HG02970 (cell line): ENCODE results near the gene COL5A2.

Experiments
- ATAC-seq: cut with Tn5 transposase; IDR thresholded peaks from one replicate; pipeline ENCODE4 v1.9.1; 2021; ENCODE audit warnings: mild to moderate bottlenecking, moderate library complexity, moderate number of reproducible peaks; ENCODE audit not compliant: unreplicated experiment, low FRiP score

COL5A2 gene

GRCh38 chr2:189111063-189111715 lies 68.4 kb downstream of the COL5A2 start:
- ATAC-seq = no peak

DNA sequence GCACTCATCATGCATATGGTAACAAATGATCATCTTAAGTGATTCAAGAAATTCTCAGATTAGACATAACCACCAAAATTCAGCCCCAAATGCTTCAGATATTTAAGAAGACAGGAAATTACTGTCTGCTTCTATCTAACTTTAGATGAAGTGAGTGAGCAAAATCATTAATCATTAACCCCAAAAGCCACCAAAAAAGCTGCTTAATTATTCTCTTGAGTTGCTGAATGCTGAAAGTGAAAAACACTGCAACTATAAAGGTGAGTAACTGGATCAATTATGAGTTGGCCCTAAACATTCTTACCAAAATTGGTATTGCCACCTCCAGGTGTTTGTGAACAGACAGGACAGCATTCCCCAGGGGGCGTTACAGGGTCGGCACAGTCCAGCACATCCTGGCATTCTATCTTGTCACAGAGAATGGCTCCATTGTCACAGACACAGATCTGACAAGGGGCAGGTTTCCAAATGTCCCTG lies 69.6 kb downstream of the COL5A2 start:
- peak; percentile 95 for ATAC-seq

DNA sequence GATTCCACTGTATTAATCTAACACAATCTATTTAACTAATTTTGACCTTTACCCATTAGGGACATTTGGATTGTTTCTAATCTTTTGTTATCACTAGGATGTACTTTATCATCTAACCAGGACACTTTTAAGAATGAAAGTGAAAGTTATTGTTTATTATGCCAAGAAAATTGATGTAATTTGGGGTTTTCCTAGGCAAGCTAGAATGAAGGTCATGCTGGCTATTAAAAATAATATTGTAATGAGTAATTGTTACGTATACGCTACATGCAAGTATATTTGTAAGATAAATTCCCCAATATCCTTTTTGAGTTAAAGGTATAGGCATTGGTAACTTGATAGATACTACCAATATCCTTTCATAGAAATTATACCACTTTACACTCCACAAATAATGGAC lies 74.6 kb downstream of the COL5A2 start:
- no peak for ATAC-seq

- ATAC-seq = no peak
These were observed 76.8 kb downstream of the COL5A2 start for GRCh38 chr2:189102735-189103134.

GRCh38 chr2:189097934-189098333 lies 81.6 kb downstream of the COL5A2 start:
- no peak for ATAC-seq

- no peak for ATAC-seq
These were observed 82.7 kb downstream of the COL5A2 start for GRCh38 chr2:189096769-189097447.

DNA sequence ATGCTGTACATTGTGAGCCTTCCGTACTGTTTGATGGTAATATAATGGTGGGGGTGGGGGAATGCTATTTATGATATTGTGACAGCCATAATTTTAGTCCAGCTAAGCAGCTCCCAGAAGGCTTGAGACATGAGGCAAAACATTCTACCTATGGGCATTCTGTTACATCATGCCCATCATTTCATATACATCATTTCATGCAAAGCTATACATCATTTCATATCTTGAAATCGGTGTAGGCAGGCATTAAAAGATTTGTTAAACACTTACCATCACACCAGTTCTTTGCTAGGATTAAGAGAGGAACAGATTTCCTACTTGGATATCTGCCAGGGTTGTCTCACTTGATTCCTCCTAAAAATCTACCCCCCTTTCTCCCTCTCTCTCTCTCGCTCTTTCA lies 84.5 kb downstream of the COL5A2 start:
- no peak for ATAC-seq

- ATAC-seq = no peak
These were observed 86.6 kb downstream of the COL5A2 start for GRCh38 chr2:189092936-189093335.

DNA sequence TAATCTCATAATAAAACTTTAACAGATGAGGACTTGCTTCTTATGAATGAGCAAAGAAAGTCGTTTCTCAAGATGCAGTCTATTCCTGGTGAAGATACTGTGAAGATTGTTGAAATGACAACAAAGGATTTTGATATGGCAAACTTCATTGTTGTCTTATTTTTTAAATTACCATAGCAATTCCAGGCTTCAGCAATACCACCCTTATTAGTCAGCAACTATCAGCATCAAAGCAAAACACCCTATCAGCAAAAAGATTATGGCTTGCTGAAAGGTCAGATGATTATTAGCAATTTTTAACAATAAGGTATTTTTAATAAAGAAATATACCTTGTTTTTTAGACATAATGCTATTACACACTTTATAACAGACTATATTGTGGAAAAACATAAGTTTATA lies 88.3 kb downstream of the COL5A2 start:
- no peak for ATAC-seq

GRCh38 chr2:189088591-189089205 lies 90.9 kb downstream of the COL5A2 start:
- no peak for ATAC-seq

DNA sequence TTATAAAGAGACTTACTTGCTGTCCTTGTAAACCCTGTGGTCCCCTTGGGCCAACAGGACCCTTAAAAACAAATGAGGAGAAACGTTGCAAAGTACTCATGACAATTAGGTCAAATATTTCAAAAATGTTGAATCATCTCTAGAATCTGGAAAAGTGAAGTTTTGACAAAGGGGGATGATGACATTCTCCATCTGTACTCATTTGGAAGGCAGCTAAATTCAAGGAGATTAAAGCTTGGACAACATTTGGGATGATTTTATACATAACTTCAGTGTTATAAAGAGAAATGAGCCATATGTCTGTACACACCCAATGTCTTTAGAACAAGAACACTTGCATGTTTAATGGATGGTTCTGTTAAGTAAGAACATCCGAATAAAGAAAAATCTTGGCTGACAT lies 92.9 kb downstream of the COL5A2 start:
- no peak for ATAC-seq

- ATAC-seq = no peak
These were observed 93.3 kb downstream of the COL5A2 start for GRCh38 chr2:189086250-189086649.

- ATAC-seq = no peak
These were observed 96.0 kb downstream of the COL5A2 start for GRCh38 chr2:189083606-189084005.

- ATAC-seq = no peak
These were observed 96.5 kb downstream of the COL5A2 start for GRCh38 chr2:189083106-189083505.

DNA sequence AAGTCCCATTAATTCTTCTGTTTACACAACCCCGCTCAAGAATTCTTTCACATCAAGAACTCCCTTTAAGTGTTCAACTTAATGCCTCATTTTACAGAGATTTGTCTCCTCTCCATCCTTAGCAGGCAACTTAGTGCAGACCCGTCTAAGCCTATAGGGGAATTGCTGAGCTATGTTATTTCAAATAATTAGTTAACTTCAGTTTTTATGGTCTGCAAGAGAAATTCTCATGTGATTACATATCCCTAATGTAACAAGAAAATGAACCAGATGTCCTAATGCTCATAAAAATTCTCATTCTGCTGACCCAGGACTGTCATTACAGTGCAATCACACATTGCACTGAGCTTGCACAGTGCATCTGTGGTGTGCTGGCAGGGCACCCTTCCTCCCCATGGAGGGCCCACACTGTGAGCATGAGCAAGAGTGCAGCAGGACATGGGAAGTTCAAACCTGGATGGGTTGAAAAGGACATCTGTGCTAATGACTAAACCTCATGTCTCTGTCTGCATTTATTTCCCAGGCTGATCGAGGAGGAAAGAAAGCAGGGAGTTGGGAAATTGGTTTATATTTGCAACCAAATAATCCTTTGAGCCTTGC lies 97.1 kb downstream of the COL5A2 start:
- ATAC-seq = no peak

DNA sequence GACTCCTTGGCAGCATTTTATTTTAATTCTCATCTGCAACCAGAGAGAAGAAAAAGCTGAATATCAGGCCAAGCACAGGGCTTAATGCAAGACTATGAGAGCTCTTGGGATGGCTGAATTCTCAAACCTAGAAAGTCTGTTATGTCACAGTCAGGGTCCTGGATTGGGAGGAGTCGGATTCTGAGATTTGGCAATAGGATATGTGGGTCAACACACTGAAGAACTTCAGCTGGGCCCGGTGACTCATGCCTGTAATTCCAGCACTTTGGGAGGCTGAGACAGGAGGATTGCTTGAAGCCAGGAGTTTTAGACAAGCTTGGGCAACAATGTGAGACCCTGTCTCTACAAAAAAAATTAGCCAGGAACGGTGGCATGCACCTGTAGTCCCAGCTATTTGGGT lies 103.0 kb downstream of the COL5A2 start:
- ATAC-seq = no peak

DNA sequence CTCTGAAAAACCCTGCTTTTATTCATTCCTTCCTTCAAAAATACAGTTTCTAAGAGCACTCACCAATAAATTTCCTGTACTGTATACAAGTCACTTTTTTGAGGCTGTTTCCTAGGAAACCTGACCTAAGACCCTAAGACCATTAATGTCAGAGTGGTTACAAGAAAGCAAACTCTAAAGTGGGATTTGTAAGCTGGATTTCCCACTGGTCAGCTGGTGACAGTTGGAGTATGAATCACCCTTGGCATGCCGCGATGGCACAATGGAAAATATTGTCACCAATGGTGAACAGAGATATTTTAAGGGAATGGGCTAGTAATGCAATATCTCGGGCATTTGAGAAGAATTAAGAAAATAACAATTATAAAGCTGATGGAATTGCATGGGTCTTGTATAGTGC lies 103.4 kb downstream of the COL5A2 start:
- ATAC-seq = no peak

DNA sequence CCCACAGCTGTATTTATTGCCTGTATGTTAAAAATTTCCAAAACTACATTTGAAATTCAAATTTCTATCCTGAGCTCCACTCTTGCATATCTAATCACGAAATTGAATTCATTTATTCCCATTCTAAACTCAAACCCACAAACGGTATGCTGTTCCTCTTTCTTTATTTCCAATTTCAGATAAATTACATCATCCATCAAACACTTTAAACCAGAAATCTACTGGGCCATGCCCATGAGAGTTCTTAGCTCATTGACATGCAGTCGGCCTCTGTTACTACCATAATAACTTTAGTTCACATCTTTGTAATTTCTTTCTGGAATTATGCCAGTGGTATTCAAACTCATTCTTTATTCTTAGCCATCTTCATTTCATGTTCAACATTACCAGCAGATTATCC lies 105.1 kb downstream of the COL5A2 start:
- no peak for ATAC-seq

GRCh38 chr2:189072036-189072435 lies 107.5 kb downstream of the COL5A2 start:
- no peak for ATAC-seq

DNA sequence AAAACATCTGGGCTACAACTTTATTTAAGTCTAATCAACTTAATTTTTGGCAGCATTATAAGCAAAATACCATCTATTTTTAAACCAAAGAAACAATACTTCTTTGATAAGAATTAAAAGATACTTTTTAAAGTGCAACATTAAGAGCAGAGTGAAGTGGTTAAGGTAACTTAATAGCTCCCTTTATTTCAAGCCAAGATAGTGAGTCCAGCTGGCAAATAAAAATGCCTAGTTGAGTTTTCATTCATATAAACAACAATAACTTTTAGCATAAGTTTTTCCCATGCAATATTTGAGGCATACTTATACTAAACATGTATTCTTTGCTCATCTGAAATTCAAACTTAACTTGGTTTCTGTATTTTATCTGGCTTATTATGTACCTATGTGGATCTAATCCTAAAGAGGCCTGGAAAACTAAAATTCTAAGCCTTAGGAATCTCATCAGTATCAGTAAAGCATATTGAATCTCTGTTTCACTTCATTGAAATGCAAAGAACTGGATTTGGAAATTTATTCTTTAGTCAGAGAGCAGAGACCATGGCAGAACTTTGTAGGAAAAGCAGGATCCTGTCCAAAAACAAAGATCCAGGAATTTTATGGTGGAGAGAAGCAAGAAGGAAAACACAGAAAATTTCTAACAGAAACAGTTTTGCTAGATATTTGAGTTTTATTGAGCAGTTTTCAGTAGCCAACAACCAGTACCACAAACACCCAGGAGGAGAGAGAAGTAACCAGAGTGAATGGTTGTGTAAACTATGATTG lies 109.5 kb downstream of the COL5A2 start:
- no peak for ATAC-seq

GRCh38 chr2:189066037-189066436 lies 113.5 kb downstream of the COL5A2 start:
- ATAC-seq = no peak
